Prostate gland (tissue), 1 donor: Measurements from ENCODE around the gene RBM39.

ENCODE experiments used
- POLR2A ChIP-seq: fragments of 450-650 bp; IDR thresholded peaks from one replicate; pipeline ENCODE4 v1.6.1; 2016; ENCODE audit warnings: antibody characterized with exemption, mild to moderate bottlenecking
- POLR2AphosphoS5 ChIP-seq: sonication (generic); formaldehyde crosslinking; IDR thresholded peaks from one replicate; pipeline ENCODE4 v1.6.1; 2017; ENCODE audit warnings: antibody characterized with exemption

DNA sequence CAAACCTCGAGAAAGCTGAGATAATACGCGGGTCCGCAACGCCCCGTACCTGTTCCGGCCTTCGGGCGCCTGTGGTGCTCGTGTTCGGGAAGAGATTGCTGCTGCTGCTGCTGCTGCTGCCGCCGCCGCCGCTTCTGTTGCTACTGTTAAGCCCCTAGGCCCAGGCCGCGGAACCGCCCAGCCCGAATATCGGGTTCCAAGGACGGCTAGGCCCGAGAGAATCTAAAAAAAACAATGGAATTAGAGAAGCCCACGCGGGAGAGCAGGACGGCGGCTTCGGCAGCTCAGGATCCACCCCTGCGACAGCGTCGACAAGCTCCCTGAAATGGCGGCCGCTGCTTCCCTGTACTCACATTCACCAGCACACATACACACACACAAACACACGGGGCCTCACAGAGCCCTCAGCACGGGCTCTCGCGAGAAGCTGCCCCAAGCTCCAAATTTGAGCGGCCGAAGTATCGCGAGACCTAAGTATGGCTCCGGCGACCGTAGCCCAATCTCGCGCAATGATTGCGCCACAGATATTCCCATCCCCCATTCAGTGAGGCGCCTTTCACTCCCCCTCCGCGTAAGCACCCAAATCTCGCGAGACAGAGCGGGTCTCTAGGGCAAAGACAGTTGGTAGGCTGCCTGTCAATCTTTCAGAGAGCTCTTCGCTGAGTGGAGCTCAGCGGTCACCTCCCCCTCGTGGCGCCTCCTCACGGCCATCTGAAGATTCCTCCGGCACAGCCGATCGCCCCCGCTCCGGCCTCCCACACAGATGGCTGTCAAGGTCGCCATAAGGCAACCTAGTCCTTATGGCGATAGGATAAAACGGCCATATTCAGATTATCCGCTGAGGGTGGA lies at the start of gene RBM39:
- TF ChIP-seq POLR2AphosphoS5 (peak; percentile 96), POLR2A (peak; percentile 88)
